ENCODE results near the gene FHAD1.

DNA sequence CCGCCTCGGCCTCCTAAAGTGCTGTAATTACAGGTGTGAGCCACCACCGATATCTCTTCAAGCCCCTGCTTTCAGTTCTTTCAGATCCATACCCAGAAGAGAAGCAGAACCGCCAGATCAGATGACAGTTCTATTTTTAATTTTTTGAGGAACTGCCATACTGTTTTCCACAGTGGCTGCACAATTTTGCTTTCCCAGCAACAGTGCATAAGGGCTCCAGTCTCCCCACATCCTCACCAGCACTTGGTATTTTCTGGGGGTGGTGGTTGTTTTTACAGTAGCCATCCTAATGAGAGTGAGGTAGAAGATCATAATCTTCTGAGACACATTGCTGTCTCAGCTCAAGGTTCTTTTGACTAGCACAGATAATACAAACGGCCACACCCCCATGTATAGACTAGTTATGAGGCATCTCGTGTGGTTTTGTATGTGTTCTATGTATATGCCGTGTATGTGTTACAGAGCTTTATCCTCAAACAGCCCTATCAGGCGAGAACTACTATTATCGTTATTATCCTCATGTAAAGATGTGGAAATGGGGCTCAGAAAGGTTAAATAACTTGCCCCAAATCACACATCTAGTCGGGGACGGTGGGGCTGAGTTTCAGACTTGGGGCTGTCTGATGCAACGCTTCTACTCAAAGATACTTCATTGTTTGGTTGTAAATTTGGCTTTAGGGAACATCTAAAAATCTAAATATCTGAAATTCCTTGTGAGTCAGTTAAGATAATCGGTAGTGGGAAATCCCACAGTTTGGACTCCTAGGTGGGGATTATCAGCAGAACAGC, 12.0 kb downstream of the FHAD1 start:
- TF ChIP-seq, protein P1, sequence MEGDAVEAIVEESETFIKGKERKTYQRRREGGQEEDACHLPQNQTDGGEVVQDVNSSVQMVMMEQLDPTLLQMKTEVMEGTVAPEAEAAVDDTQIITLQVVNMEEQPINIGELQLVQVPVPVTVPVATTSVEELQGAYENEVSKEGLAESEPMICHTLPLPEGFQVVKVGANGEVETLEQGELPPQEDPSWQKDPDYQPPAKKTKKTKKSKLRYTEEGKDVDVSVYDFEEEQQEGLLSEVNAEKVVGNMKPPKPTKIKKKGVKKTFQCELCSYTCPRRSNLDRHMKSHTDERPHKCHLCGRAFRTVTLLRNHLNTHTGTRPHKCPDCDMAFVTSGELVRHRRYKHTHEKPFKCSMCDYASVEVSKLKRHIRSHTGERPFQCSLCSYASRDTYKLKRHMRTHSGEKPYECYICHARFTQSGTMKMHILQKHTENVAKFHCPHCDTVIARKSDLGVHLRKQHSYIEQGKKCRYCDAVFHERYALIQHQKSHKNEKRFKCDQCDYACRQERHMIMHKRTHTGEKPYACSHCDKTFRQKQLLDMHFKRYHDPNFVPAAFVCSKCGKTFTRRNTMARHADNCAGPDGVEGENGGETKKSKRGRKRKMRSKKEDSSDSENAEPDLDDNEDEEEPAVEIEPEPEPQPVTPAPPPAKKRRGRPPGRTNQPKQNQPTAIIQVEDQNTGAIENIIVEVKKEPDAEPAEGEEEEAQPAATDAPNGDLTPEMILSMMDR (IDR thresholded peaks at IDR 0.05): no peak
- TF ChIP-seq POLR2A (IDR thresholded peaks at IDR 0.05): no peak
- TF ChIP-seq POLR2AphosphoS5 (IDR thresholded peaks at IDR 0.05; ENCODE audit: insufficient read depth in 1 of 2, low read depth in 1 of 2): no peak
